CD4-positive, alpha-beta T cell treated with Interferon gamma for 1 hour (primary cell): ENCODE measurements around the gene PRKD3.

Source experiments
- DNase-seq: peaks from one replicate; pipeline ENCODE4 v3.0.0-alpha.2; 2020

The PRKD3 gene

DNA sequence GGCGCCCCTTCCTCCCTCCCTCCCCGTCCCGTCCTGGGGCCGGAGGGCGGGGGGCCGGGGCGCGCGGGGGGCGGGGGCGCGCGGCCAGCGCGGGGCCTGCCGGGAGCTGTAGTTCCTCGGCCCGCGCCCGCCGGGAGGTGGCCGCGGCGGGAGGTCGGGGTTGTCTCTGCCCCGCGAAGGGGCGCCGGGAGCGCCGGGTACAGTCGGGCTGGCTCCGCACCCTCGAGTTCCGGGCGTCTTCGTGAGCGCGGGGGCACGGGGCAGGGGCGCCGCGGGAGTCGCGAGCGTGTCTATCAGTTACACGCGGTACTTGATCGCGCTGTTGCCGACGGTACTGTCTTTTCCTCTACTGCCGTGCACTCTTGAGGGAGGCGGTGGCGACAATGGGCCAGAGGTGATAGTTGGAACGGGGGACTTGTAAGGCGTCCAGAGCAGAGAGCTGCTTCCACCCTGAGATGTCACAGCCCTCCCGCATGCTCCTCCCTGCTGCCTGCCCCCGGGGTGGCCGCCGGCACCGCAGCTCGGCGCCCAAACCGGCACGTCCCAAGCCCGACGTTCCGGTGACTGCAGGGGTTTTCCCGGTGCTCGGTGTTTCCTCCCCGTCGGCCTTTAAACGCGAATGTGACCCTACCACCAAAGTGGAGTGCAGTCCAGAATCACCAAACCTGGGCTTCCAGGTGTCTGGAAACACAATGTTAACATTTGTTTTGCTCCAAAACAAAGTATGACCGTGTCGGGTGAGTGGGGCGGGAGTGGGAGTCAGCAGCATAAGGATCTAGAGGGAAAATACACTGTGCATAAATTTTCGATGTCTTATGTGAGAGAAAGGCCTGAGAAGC, at the start of gene PRKD3:
TSS of gene PRKD3 (minus strand) at position 48 of the 839 bp plus-strand sequence. CDS start 8,309 bp downstream, outside the sequence.
- peak; percentile 53 for DNase-seq

- no peak for DNase-seq
Measured at GRCh38 chr2:37372000-37372399, 47.4 kb upstream of the PRKD3 start.

DNA sequence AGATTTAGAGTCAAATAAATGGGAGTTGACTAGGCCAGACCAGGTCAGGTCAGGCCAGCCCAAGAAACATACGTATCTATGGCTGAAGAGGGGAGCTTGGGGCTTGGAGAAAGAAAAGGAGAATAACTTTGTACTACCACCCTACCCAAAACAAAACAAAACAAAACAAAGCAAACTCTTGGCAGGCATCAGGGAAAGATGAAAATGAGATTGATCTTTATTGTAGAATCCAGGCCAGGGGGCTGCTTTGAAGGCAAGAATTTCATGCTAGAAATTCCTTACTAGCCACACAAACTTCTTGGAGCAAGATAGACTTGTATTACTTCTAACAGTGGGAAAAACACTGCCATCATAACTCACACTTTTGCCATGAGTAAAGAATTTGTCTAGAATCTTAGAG, 46.0 kb upstream of the PRKD3 start:
- DNase-seq: no peak

GRCh38 chr2:37367984-37368383, 43.4 kb upstream of the PRKD3 start:
- DNase-seq: no peak

GRCh38 chr2:37367310-37367709, 42.7 kb upstream of the PRKD3 start:
- DNase-seq: no peak

DNA sequence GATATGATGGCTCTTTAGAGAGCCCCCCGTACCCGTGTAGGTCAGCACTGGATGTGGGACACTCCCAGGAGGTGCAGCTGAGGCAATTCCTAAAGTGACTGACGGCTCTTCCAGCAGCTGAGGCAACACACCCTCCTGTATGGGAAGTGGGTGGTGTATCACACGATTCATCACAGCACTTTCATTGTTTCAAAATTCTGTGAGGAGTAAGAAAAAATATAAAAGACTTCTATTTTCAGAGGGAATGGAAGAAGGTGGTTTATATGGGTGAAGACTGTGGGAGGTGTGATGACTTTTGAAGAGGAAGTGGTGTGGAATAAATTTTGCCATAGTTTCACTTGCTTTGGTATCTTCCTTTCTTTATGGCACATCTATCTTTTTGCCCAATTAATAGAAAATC, 42.1 kb upstream of the PRKD3 start:
- no peak for DNase-seq

GRCh38 chr2:37365669-37366068, 41.0 kb upstream of the PRKD3 start:
- no peak for DNase-seq

GRCh38 chr2:37364351-37364750, 39.7 kb upstream of the PRKD3 start:
- no peak for DNase-seq

GRCh38 chr2:37361994-37362698, 37.5 kb upstream of the PRKD3 start:
- DNase-seq: no peak

DNA sequence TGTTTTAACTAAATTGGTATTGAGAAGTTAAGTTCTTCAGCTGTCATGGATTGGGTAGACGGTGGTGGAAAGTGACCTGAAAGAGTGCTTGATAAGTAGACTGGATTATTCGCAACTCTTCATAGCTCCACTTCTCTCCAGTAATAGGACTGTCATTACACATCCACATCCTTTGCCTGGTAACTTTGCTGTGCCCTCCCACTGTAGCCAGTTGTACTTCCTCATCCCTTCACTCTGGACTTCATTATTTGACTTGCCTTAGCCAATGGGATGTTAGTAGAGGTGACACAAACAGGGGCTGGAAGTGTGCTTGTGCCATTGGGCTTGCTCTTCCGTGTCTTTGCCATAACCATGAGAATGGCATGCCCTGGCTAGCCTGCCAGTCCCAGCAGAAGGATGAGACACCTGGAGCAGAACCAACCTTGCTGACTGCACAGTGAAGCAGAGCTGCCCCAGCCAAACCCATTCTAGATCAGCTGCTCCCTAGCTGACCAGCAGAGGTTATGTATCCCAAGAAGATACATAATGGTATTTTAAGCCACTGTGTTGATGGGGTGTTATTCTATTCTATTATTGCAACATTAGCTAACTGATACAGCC, 36.7 kb upstream of the PRKD3 start:
- no peak for DNase-seq

- no peak for DNase-seq
Measured at GRCh38 chr2:37358466-37358865, 33.8 kb upstream of the PRKD3 start.

DNA sequence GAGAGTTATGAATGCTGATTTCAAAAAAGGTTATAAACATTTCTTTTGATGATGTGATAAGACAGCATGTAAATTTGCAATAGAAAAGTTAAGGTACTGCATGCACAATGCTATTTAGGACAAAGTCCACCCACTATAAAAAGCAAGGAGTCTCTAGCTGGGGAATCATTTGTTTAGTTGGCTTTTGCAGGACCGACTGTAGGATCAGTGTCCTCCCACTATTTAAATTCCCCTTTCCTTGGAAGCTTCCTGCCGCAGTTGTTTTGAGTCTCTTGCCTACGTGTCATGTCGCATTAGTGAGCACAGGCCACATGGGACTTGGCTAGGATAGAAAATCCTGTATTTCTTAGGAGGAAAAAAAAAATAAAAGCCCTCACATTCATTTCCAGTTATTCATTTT, 32.9 kb upstream of the PRKD3 start:
- DNase-seq: no peak

DNA sequence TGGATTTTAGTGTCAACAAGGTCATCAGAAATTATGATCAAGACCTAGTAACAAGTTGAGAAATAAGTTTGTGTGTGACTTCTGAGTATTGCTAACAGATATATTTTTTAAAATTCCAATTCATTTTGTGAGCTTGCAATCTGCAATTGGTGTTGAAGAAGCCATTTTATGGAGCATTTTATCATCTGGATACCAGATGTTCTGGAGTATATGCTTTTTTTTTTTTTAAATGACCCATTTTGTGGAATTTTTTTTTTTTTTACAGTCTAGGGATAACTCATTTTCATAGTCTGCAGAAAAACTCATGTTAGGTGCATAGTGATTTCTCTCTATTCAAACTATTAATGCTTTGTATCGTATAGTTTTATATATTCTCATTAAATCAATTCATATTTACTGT, 32.4 kb upstream of the PRKD3 start:
- DNase-seq: no peak

GRCh38 chr2:37356299-37356698, 31.7 kb upstream of the PRKD3 start:
- DNase-seq: no peak

GRCh38 chr2:37355735-37356134, 31.1 kb upstream of the PRKD3 start:
- no peak for DNase-seq

DNA sequence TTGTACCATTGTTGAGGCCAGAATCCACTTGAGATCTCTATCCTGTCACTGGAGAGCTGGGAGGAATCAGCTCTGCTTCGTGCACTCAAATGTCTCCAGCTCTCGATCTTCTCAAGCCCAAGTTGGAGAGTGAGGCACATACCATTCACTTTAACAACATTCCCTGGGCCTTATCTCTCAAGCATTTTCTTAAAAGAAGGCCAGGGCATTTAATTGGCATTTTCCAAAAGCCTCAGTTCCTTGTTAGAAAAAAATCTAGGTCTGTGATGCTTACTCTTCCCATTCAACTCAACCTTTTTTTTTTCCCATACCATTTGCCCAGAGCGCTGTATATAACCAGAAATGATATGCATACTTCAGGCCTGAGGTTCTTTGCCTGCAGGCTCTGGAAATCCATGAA, 29.9 kb upstream of the PRKD3 start:
- no peak for DNase-seq

DNA sequence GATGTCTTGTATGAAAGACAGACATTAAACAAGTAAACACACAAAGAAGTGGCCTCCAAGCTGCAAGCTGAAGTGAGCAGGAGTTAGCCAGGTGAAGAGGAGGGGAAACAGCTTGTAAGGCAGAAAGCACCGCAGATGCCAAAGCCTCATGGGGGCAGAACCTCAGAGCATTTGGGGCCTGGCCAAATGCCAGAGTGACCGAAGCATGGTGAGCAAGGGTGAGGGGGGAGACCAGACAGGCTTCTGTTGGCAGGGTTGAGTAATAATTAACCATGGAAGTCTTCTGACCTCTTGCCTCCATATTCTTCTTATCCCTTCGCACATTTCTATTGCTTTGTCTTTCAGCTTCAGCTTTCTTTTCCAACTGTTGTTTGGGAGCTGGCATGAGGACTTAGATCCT, 25.4 kb upstream of the PRKD3 start:
- peak; percentile 34 for DNase-seq

- no peak for DNase-seq
Measured at GRCh38 chr2:37349231-37349860, 24.7 kb upstream of the PRKD3 start.

DNA sequence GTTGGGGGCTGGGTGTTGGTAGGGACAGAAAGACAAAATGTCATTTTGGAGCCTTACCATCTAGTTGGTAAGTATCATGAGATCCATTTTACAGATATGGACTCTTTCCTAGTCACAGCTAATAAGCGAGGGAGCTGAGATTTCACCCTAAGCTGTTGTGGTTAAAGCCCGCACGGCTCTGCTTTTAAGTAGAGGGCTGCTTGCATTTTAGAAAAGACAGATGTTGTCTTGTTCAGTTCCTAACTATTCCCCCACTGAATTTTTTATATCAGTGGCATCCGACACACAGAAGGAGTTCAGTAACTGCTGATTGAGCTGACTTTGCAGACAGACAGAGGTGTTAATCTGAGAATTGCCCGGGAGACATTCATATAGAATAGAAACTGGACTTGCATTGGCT, 23.5 kb upstream of the PRKD3 start:
- no peak for DNase-seq

DNA sequence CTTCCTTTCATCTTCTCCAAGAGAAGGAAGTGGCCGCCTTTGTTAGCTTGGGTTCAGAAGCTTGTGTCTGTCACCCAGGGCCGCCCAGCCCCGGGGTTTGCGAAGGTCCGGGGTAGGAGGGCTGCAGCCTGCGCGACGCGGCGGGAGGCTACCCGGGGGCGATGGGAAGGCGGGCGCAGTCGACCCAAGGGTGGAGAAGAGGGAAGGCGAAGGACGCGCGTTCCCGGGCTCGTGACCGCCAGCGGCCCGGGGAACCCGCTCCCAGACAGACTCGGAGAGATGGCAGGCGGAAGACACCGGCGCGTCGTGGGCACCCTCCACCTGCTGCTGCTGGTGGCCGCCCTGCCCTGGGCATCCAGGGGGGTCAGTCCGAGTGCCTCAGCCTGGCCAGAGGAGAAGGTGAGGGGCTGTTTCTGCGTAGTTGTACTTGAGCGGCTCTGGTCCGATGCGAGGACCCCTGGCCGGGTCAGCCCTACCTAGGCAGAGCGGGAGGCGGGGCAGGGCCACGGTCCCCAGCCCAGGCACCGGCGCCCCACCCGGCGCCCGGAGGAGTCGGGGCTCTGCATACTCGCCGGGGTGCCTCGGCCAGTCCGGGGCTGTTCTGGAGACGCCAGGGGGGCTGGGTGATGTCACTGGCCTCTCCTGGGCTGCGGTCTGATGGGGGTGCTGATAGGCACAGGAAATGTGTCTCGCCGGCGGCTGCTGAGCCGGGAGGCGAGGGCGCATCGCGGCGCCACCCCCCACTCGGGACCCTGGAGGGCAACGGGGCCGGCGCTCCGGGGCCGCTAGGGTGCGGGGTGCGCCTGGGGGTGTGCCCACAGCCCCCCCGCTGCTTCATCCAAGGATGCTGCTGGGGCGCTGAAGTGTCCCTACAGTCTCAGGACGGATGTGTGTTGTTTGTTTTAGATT, 20.1 kb upstream of the PRKD3 start, which contains the start of gene QPCT:
TSS of gene QPCT (plus strand) at position 178 of the 909 bp plus-strand sequence. CDS start at position 280, 102 bp downstream.
- peak; percentile 85 for DNase-seq

- no peak for DNase-seq
Measured at GRCh38 chr2:37343537-37344434, 19.2 kb upstream of the PRKD3 start.
